Neural progenitor cell (in vitro differentiated cells): ENCODE measurements around the gene NPSR1. TPM values are rescaled to one million over a fixed set of nuclear protein-coding genes. Genes with fewer than 3 reads are reported as not detected.

Source experiments
- DNase-seq: peaks from one replicate; pipeline ENCODE4 v3.0.0-alpha.2; 2016; ENCODE audit warnings: low spot score
- H2AFZ ChIP-seq: fragments of 200-600 bp; sonication (generic); replicated peaks from 2 replicates; pipeline ENCODE4 v1.6.1; 2016; ENCODE audit warnings: antibody characterized with exemption
- H3F3A ChIP-seq: fragments of 200-600 bp; sonication (generic); 2 replicates; pipeline ENCODE4 v1.6.1; 2016; ENCODE audit warnings: antibody characterized with exemption, low read depth
- H3K27ac ChIP-seq: fragments of 200-600 bp; sonication (generic); 2 replicates; pipeline ENCODE4 v1.5.1; 2016; ENCODE audit warnings: mild to moderate bottlenecking
- H3K27me3 ChIP-seq: fragments of 200-600 bp; sonication (generic); 2 replicates; pipeline ENCODE4 v1.6.1; 2016; ENCODE audit warnings: mild to moderate bottlenecking, moderate library complexity
- H3K36me3 ChIP-seq: fragments of 200-600 bp; sonication (generic); 2 replicates; pipeline ENCODE4 v1.5.1; 2016
- H3K4me1 ChIP-seq: fragments of 200-600 bp; sonication (generic); 2 replicates; pipeline ENCODE4 v1.6.1; 2016; ENCODE audit warnings: mixed run types
- H3K4me2 ChIP-seq: fragments of 200-600 bp; sonication (generic); 2 replicates; pipeline ENCODE4 v1.6.1; 2016
- H3K4me3 ChIP-seq: fragments of 200-600 bp; sonication (generic); 2 replicates; pipeline ENCODE4 v1.5.1; 2016
- H3K79me2 ChIP-seq: fragments of 200-600 bp; sonication (generic); 2 replicates; pipeline ENCODE4 v1.6.1; 2016; ENCODE audit warnings: low read depth
- H3K9ac ChIP-seq: fragments of 200-600 bp; sonication (generic); 2 replicates; pipeline ENCODE4 v1.6.1; 2016
- H3K9me3 ChIP-seq: fragments of 200-600 bp; sonication (generic); 2 replicates; pipeline ENCODE4 v1.5.1; 2016; ENCODE audit warnings: low read depth
- H4K20me1 ChIP-seq: fragments of 200-600 bp; sonication (generic); 2 replicates; pipeline ENCODE4 v1.6.1; 2016; ENCODE audit warnings: low read depth
- H3K27ac Mint-ChIP-seq: 3 replicates; pipeline ENCODE4 v1.8.0; 2021; ENCODE audit warnings: mixed read lengths
- H3K27me3 Mint-ChIP-seq: 2 replicates; pipeline ENCODE4 v1.8.0; 2022; ENCODE audit warnings: low read depth, mild to moderate bottlenecking, inconsistent platforms, moderate library complexity, mixed read lengths; ENCODE audit not compliant: insufficient read depth
- H3K36me3 Mint-ChIP-seq: 3 replicates; pipeline ENCODE4 v1.8.0; 2021; ENCODE audit warnings: mixed read lengths
- H3K4me1 Mint-ChIP-seq: 3 replicates; pipeline ENCODE4 v1.8.0; 2021; ENCODE audit warnings: mixed read lengths
- H3K4me3 Mint-ChIP-seq: 3 replicates; pipeline ENCODE4 v1.8.0; 2021; ENCODE audit warnings: mild to moderate bottlenecking, moderate library complexity, mixed read lengths
- H3K9me3 Mint-ChIP-seq: 3 replicates; pipeline ENCODE4 v1.8.0; 2020; ENCODE audit warnings: mixed read lengths
- CTCF ChIP-seq: fragments of 200-600 bp; sonication (generic); IDR thresholded peaks from 2 replicates; pipeline ENCODE4 v1.5.1; 2017; ENCODE audit warnings: antibody characterized with exemption, mild to moderate bottlenecking
- EZH2 ChIP-seq: fragments of 200-600 bp; sonication (generic); IDR thresholded peaks from 2 replicates; pipeline ENCODE4 v1.6.1; 2017; ENCODE audit warnings: antibody characterized with exemption, mild to moderate bottlenecking, moderate library complexity
- EZH2phosphoT487 ChIP-seq: fragments of 200-600 bp; sonication (generic); IDR thresholded peaks from 2 replicates; pipeline ENCODE4 v1.6.1; 2017; ENCODE audit warnings: antibody characterized with exemption
- total RNA-seq: library from RNA; depleted of rRNA; stranded (reverse); fragments of >200 nt; gene quantifications from 2 replicates; pipeline ENCODE4 v1.2.3, GENCODE V29; 2015; ENCODE audit warnings: low replicate concordance

Gene NPSR1
- total RNA-seq, 1 donor from 2014 or later: not detected

DNA sequence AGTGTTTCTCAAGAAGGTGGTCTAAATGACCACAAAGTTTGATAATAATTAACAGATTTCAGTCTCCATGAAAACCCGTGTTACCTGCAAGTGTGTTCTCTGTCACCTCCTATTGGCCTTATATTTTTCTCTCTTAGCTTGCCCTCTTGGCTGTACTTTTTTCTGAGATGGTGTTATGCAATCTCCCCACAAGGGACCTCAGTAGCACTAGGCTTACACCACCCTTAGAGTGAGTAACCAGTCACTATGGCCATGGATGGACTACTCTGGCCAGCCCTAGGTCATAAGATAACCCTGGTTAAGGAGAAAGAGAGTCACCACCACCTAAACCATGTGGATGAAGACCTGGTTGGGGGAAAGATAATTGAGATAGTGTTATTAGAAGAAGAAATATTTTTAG, 76.8 kb downstream of the NPSR1 start:
- H3K9ac ChIP-seq: no peak overlapping the region
- no peak overlapping the region for H3K4me2 ChIP-seq
- no peak overlapping the region for H3K27ac ChIP-seq
- no peak for TF ChIP-seq EZH2phosphoT487
- no peak for TF ChIP-seq CTCF
- TF ChIP-seq EZH2: no peak
- H3K79me2 ChIP-seq: no peaks in the 10 kb centered on the region
- no peak overlapping the region for H3K27ac Mint-ChIP-seq
- H3K4me1 ChIP-seq: no peaks in the 10 kb centered on the region
- no peaks in the 10 kb centered on the region for H3F3A ChIP-seq
- H3K4me3 Mint-ChIP-seq: no peak overlapping the region
- no peaks in the 10 kb centered on the region for H3K27me3 ChIP-seq
- H3K9me3 ChIP-seq: no peaks in the 10 kb centered on the region
- H3K36me3 Mint-ChIP-seq: no peaks in the 10 kb centered on the region
- no peak for DNase-seq
- peaks cover 2% of the 10 kb centered on the region for H3K27me3 Mint-ChIP-seq
- H4K20me1 ChIP-seq: no peaks in the 10 kb centered on the region
- H2AFZ ChIP-seq: no peak overlapping the region
- no peaks in the 10 kb centered on the region for H3K9me3 Mint-ChIP-seq
- H3K4me1 Mint-ChIP-seq: peaks cover 6% of the 10 kb centered on the region
- no peaks in the 10 kb centered on the region for H3K36me3 ChIP-seq
- H3K4me3 ChIP-seq: no peak overlapping the region

- peaks cover 6% of the 10 kb centered on the region for H3K4me1 Mint-ChIP-seq
- Histone ChIP-seq H3K4me2 (no peak overlapping the region), H2AFZ (no peak overlapping the region), H3K36me3 (no peaks in the 10 kb centered on the region), H3K9me3 (no peaks in the 10 kb centered on the region), H3K4me3 (no peak overlapping the region), H3K27ac (no peak overlapping the region), H4K20me1 (no peaks in the 10 kb centered on the region), H3F3A (no peaks in the 10 kb centered on the region), H3K79me2 (no peaks in the 10 kb centered on the region), H3K4me1 (no peaks in the 10 kb centered on the region), H3K27me3 (no peaks in the 10 kb centered on the region), H3K9ac (no peak overlapping the region)
- H3K27me3 Mint-ChIP-seq: peaks cover 2% of the 10 kb centered on the region
- H3K4me3 Mint-ChIP-seq: no peak overlapping the region
- no peaks in the 10 kb centered on the region for H3K9me3 Mint-ChIP-seq
- H3K36me3 Mint-ChIP-seq: no peaks in the 10 kb centered on the region
- H3K27ac Mint-ChIP-seq: no peak overlapping the region
- no peak for DNase-seq
- TF ChIP-seq CTCF (no peak), EZH2 (no peak), EZH2phosphoT487 (no peak)
These were observed 77.5 kb downstream of the NPSR1 start for GRCh38 chr7:34735526-34735925.

- no peaks in the 10 kb centered on the region for H3K4me1 Mint-ChIP-seq
- H3K27ac Mint-ChIP-seq: no peak overlapping the region
- H3K4me3 Mint-ChIP-seq: no peak overlapping the region
- H3F3A ChIP-seq: no peaks in the 10 kb centered on the region
- H2AFZ ChIP-seq: no peak overlapping the region
- H3K9me3 Mint-ChIP-seq: peaks cover 15% of the 10 kb centered on the region
- H3K36me3 Mint-ChIP-seq: no peaks in the 10 kb centered on the region
- H3K79me2 ChIP-seq: no peaks in the 10 kb centered on the region
- DNase-seq: no peak
- no peak overlapping the region for H3K4me3 ChIP-seq
- no peak overlapping the region for H3K9ac ChIP-seq
- no peaks in the 10 kb centered on the region for H4K20me1 ChIP-seq
- no peaks in the 10 kb centered on the region for H3K27me3 ChIP-seq
- peaks cover under 1% of the 10 kb centered on the region for H3K27me3 Mint-ChIP-seq
- no peak overlapping the region for H3K4me2 ChIP-seq
- no peaks in the 10 kb centered on the region for H3K4me1 ChIP-seq
- TF ChIP-seq CTCF (no peak), EZH2 (no peak), EZH2phosphoT487 (no peak)
- no peak overlapping the region for H3K27ac ChIP-seq
- H3K36me3 ChIP-seq: no peaks in the 10 kb centered on the region
- no peaks in the 10 kb centered on the region for H3K9me3 ChIP-seq
These were observed 81.8 kb downstream of the NPSR1 start for GRCh38 chr7:34739651-34740300.
